ENCODE results near the gene FMN1. TPM values are rescaled to one million over a fixed set of nuclear protein-coding genes. Genes with fewer than 3 reads are reported as not detected.

Gene FMN1
- total RNA-seq, 1 experiment from 2014 or later, result 2.4 TPM

GRCh38 chr15:32905481-32905880 lies 289.0 kb downstream of the FMN1 start:
- intact Hi-C loops (cut with micrococcal nuclease), result no loop called here
- no peak overlapping the region for H3K4me2 ChIP-seq (ENCODE audit: low read length)
- no peaks in the 10 kb centered on the region for H3K9me3 ChIP-seq (ENCODE audit: low read length)
- no peaks in the 10 kb centered on the region for H3K9me2 ChIP-seq (replicated peaks; ENCODE audit: low read length)
- POLR2A ChIA-PET (ENCODE audit: unreplicated experiment), result no interaction called here
- H3K27me3 ChIP-seq (ENCODE audit: low read length), result no peaks in the 10 kb centered on the region
- TF ChIP-seq EZH2 (IDR thresholded peaks at IDR 0.05; ENCODE audit: low read length, unreplicated experiment), result no peak
- TF ChIP-seq EZH2phosphoT487 (IDR thresholded peaks at IDR 0.05; ENCODE audit: borderline replicate concordance, low read length), result no peak
- no peak for TF ChIP-seq CTCF (conservative IDR thresholded peaks at IDR 0.05; ENCODE audit: low read depth, low read length)
- ATAC-seq (no peak), DNase-seq (no peak)
- CTCF ChIA-PET, result no interaction called here
- no peak overlapping the region for H3K27ac ChIP-seq (ENCODE audit: low read length)
- H3K9ac ChIP-seq (ENCODE audit: low read length), result no peak overlapping the region
- H3K79me2 ChIP-seq (ENCODE audit: low read length), result no peaks in the 10 kb centered on the region
- no peaks in the 10 kb centered on the region for H4K20me1 ChIP-seq (ENCODE audit: low read length)
- no peaks in the 10 kb centered on the region for H3F3A ChIP-seq (ENCODE audit: low read length, unreplicated experiment)
- BruUV-seq (replicated peaks), result no TSS peak
- no peak overlapping the region for H2AFZ ChIP-seq (ENCODE audit: low read length)
- H3K36me3 ChIP-seq (ENCODE audit: low read depth, low read length), result no peaks in the 10 kb centered on the region
- no peaks in the 10 kb centered on the region for H3K4me1 ChIP-seq (ENCODE audit: insufficient read depth, low read length)
- H3K4me3 ChIP-seq (ENCODE audit: low read length), result no peak overlapping the region

GRCh38 chr15:32904448-32904847 lies 290.1 kb downstream of the FMN1 start:
- ATAC-seq (no peak), DNase-seq (no peak)
- Histone ChIP-seq H3K27ac (ENCODE audit: low read length) (no peak overlapping the region), H3K36me3 (ENCODE audit: low read depth, low read length) (no peaks in the 10 kb centered on the region), H3K4me3 (ENCODE audit: low read length) (no peak overlapping the region), H3F3A (ENCODE audit: low read length, unreplicated experiment) (no peaks in the 10 kb centered on the region), H3K9me3 (ENCODE audit: low read length) (no peaks in the 10 kb centered on the region), H3K9ac (ENCODE audit: low read length) (no peak overlapping the region), H2AFZ (ENCODE audit: low read length) (no peak overlapping the region), H3K4me2 (ENCODE audit: low read length) (no peak overlapping the region), H3K9me2 (replicated peaks; ENCODE audit: low read length) (no peaks in the 10 kb centered on the region), H3K79me2 (ENCODE audit: low read length) (no peaks in the 10 kb centered on the region), H3K27me3 (ENCODE audit: low read length) (no peaks in the 10 kb centered on the region), H4K20me1 (ENCODE audit: low read length) (no peaks in the 10 kb centered on the region), H3K4me1 (ENCODE audit: insufficient read depth, low read length) (no peaks in the 10 kb centered on the region)
- intact Hi-C loops (cut with micrococcal nuclease), result no loop called here
- CTCF ChIA-PET, result no interaction called here
- POLR2A ChIA-PET (ENCODE audit: unreplicated experiment), result no interaction called here
- no TSS peak for BruUV-seq (replicated peaks)
- TF ChIP-seq EZH2phosphoT487 (IDR thresholded peaks at IDR 0.05; ENCODE audit: borderline replicate concordance, low read length) (no peak), CTCF (conservative IDR thresholded peaks at IDR 0.05; ENCODE audit: low read depth, low read length) (no peak), EZH2 (IDR thresholded peaks at IDR 0.05; ENCODE audit: low read length, unreplicated experiment) (no peak)

GRCh38 chr15:32903591-32904290 lies 290.8 kb downstream of the FMN1 start:
- Histone ChIP-seq H3K4me1 (ENCODE audit: insufficient read depth, low read length) (0 out of 2 replicates have a peak, but pooled peaks cover 2% of the 10 kb centered on the region), H3K27ac (ENCODE audit: low read length) (no peak overlapping the region), H2AFZ (ENCODE audit: low read length) (no peak overlapping the region), H3K4me2 (ENCODE audit: low read length) (no peak overlapping the region), H3K36me3 (ENCODE audit: low read depth, low read length) (no peaks in the 10 kb centered on the region), H3K9me2 (replicated peaks; ENCODE audit: low read length) (no peaks in the 10 kb centered on the region), H4K20me1 (ENCODE audit: low read length) (no peaks in the 10 kb centered on the region), H3K4me3 (ENCODE audit: low read length) (no peak overlapping the region), H3K27me3 (ENCODE audit: low read length) (no peaks in the 10 kb centered on the region), H3K9ac (ENCODE audit: low read length) (no peak overlapping the region), H3K9me3 (ENCODE audit: low read length) (no peaks in the 10 kb centered on the region), H3K79me2 (ENCODE audit: low read length) (no peaks in the 10 kb centered on the region), H3F3A (ENCODE audit: low read length, unreplicated experiment) (no peaks in the 10 kb centered on the region)
- DNase-seq (no peak), ATAC-seq (no peak)
- no TSS peak for BruUV-seq (replicated peaks)
- intact Hi-C loops (cut with micrococcal nuclease), result no loop called here
- ChIA-PET CTCF (no interaction called here), POLR2A (ENCODE audit: unreplicated experiment) (no interaction called here)
- TF ChIP-seq EZH2phosphoT487 (IDR thresholded peaks at IDR 0.05; ENCODE audit: borderline replicate concordance, low read length) (no peak), EZH2 (IDR thresholded peaks at IDR 0.05; ENCODE audit: low read length, unreplicated experiment) (no peak), CTCF (conservative IDR thresholded peaks at IDR 0.05; ENCODE audit: low read depth, low read length) (no peak)

All from PC-3 (cell line).